Measurements from ENCODE around the gene TCERG1L. TPM values are rescaled to one million over a fixed set of nuclear protein-coding genes. Genes with fewer than 3 reads are reported as not detected.

The TCERG1L gene
- total RNA-seq, 1 experiment from 2014 or later = not detected

DNA sequence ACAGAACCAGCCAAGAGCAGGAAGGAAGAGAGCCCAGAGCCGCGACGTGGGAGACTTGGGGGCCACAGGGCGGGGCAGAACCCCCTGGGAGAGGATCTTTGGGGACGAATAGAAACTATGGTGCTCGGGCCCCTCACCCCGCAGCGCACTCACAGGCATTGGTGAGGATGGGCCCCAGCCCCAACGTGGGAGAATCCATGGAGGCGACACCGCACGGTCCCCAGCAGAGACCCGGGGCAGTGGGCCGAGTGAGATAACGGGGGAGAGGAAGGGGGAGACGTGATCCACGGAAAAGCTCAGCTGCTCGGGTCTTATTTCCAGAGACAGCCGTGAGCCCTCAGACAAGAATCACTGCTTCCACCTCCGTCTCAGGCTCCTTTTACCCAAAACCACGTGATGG, 222.4 kb downstream of the TCERG1L start:
- Mint-ChIP-seq H3K27me3 (ENCODE audit: unreplicated experiment) (no peaks in the 10 kb centered on the region), H3K9me3 (ENCODE audit: low read depth, unreplicated experiment) (no peaks in the 10 kb centered on the region), H3K4me3 (ENCODE audit: low read depth, unreplicated experiment) (no peak overlapping the region), H3K4me1 (ENCODE audit: low read depth, unreplicated experiment) (no peaks in the 10 kb centered on the region), H3K36me3 (ENCODE audit: insufficient read depth, unreplicated experiment) (no peaks in the 10 kb centered on the region), H3K27ac (ENCODE audit: unreplicated experiment) (no peak overlapping the region)
- BruUV-seq (replicated peaks) = no TSS peak
- CTCF ChIA-PET = no interaction called here
- TF ChIP-seq, protein P1, sequence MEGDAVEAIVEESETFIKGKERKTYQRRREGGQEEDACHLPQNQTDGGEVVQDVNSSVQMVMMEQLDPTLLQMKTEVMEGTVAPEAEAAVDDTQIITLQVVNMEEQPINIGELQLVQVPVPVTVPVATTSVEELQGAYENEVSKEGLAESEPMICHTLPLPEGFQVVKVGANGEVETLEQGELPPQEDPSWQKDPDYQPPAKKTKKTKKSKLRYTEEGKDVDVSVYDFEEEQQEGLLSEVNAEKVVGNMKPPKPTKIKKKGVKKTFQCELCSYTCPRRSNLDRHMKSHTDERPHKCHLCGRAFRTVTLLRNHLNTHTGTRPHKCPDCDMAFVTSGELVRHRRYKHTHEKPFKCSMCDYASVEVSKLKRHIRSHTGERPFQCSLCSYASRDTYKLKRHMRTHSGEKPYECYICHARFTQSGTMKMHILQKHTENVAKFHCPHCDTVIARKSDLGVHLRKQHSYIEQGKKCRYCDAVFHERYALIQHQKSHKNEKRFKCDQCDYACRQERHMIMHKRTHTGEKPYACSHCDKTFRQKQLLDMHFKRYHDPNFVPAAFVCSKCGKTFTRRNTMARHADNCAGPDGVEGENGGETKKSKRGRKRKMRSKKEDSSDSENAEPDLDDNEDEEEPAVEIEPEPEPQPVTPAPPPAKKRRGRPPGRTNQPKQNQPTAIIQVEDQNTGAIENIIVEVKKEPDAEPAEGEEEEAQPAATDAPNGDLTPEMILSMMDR (IDR thresholded peaks at IDR 0.05; ENCODE audit: unreplicated experiment) = no peak
- intact Hi-C loops (cut with micrococcal nuclease; ENCODE audit: unreplicated experiment) = no loop called here
- DNase-seq = no peak

DNA sequence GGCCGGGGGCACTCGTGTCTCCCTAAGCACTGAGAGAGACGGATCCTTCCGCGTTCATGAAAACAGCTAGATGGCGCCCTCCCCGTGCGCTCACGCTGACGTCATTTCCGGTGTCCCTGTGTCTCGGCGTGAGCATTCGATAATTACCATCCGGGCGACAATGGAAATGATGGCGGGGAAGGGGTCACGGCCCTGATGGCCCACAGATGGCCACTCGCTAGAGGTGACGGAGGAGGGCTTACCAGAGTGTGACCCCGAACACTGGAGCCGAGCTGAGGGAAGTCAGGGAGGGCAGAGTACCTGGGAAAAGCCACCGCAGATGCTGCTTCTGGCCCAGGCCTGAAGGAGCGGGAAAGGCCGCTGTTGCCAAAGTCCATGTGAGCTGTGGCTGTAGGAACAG, 222.9 kb downstream of the TCERG1L start:
- no peak overlapping the region for H3K4me3 Mint-ChIP-seq (ENCODE audit: low read depth, unreplicated experiment)
- TF ChIP-seq, protein P1 (IDR thresholded peaks at IDR 0.05; ENCODE audit: unreplicated experiment) = no peak
- intact Hi-C loops (cut with micrococcal nuclease; ENCODE audit: unreplicated experiment) = no loop called here
- H3K36me3 Mint-ChIP-seq (ENCODE audit: insufficient read depth, unreplicated experiment) = no peaks in the 10 kb centered on the region
- CTCF ChIA-PET = no interaction called here
- no peaks in the 10 kb centered on the region for H3K27me3 Mint-ChIP-seq (ENCODE audit: unreplicated experiment)
- DNase-seq = no peak
- H3K27ac Mint-ChIP-seq (ENCODE audit: unreplicated experiment) = no peak overlapping the region
- H3K4me1 Mint-ChIP-seq (ENCODE audit: low read depth, unreplicated experiment) = no peaks in the 10 kb centered on the region
- peaks cover under 1% of the 10 kb centered on the region for H3K9me3 Mint-ChIP-seq (ENCODE audit: low read depth, unreplicated experiment)
- no TSS peak for BruUV-seq (replicated peaks)

DNA sequence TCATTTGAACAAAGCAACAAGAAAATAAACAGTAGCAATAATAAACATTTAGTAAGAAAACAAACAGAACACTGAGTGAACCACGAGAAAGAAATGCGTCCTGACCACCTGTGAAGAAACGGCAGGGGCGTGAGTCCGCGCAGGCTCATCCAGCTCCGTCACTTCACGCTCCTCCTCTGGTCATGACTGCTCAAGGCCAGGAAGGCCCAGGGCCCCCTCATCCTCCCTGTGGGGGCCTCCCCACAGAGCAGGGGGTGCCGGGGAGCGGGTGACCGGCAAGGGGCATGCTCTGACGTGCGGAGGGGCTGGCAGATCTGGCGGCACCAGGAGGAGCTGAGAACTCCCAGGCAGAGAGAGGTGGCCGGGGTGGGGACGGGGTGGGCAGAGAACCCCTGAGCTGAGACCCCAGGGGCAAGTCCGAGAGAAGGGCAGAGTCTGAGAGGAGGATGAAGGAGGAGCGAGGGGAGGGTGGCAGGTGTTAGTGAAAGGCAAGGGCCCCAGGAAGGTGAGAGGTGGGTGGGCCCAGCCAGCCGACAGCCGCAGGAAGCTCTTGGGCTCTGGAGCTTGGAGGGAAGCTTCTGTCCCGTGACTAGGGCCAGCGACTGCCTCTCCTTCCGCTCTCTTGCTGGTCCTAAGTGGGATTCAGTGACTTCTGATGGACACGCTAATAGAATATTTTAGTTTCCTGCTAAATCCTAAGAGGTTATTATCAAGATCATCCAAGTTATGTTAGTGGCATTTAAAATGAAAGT, 223.9 kb downstream of the TCERG1L start:
- CTCF ChIA-PET = no interaction called here
- TF ChIP-seq, protein P1 (IDR thresholded peaks at IDR 0.05; ENCODE audit: unreplicated experiment) = no peak
- no peak overlapping the region for H3K4me3 Mint-ChIP-seq (ENCODE audit: low read depth, unreplicated experiment)

DNA sequence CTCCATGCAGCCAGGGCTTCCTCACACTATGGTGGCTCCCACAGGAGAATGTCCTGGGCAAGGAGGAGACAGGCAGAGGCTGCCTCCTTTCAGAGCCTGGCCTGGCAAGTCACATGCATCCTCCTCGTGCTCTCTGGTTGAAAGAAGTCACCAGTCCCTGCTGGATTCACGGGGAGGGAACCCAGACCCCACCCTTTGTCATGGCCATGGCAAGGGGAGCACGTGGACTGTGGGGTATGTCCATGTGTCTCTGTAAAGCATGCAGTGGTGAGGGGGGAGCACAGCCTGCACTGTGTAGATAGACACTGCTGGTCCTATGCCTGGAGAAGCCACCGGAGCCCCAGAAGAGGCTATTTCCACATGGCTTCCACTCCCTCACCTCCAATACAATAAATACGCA, 225.0 kb downstream of the TCERG1L start:
- intact Hi-C loops (cut with micrococcal nuclease; ENCODE audit: unreplicated experiment) = no loop called here
- CTCF ChIA-PET = no interaction called here
- no peaks in the 10 kb centered on the region for H3K4me1 Mint-ChIP-seq (ENCODE audit: low read depth, unreplicated experiment)
- DNase-seq = no peak
- TF ChIP-seq, protein P1 (IDR thresholded peaks at IDR 0.05; ENCODE audit: unreplicated experiment) = no peak
- no peaks in the 10 kb centered on the region for H3K36me3 Mint-ChIP-seq (ENCODE audit: insufficient read depth, unreplicated experiment)
- BruUV-seq (replicated peaks) = no TSS peak
- peaks cover 3% of the 10 kb centered on the region for H3K9me3 Mint-ChIP-seq (ENCODE audit: low read depth, unreplicated experiment)
- no peaks in the 10 kb centered on the region for H3K27me3 Mint-ChIP-seq (ENCODE audit: unreplicated experiment)
- H3K4me3 Mint-ChIP-seq (ENCODE audit: low read depth, unreplicated experiment) = no peak overlapping the region
- H3K27ac Mint-ChIP-seq (ENCODE audit: unreplicated experiment) = no peak overlapping the region

More for the DNA sequence above, 223.9 kb downstream of the TCERG1L start:
- Mint-ChIP-seq H3K4me1 (ENCODE audit: low read depth, unreplicated experiment) (no peaks in the 10 kb centered on the region), H3K27ac (ENCODE audit: unreplicated experiment) (no peak overlapping the region), H3K9me3 (ENCODE audit: low read depth, unreplicated experiment) (peaks cover 3% of the 10 kb centered on the region), H3K27me3 (ENCODE audit: unreplicated experiment) (no peaks in the 10 kb centered on the region), H3K36me3 (ENCODE audit: insufficient read depth, unreplicated experiment) (no peaks in the 10 kb centered on the region)
- BruUV-seq (replicated peaks) = no TSS peak
- intact Hi-C loops (cut with micrococcal nuclease; ENCODE audit: unreplicated experiment) = no loop called here
- no peak for DNase-seq

All from Calu3 (cell line).